ENCODE measurements around the gene DROSHA. TPM values are rescaled to one million over a fixed set of nuclear protein-coding genes. Genes with fewer than 3 reads are reported as not detected.

DROSHA gene
- total RNA-seq, 1 experiment from 2014 or later: 162 TPM

DNA sequence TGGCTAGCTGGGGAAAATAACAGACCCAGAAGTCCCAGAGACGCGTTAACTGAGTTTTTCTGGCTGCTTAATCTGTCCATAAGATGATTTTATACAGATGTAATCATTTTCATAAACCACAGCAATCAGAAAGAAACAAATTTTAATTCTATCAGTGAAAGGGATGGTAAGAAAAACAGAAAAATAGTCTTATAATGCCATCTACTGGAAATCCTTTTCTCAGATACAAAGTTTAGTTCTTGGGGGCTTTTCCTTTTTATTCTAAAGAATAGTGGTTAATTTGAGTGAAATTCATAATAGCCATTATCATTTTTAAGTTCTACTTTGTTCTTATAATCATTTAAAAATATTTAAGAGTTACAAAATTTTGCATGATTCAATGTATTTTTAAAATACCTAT, 44.4 kb downstream of the DROSHA start:
- intact Hi-C loops (cut with micrococcal nuclease; ENCODE audit: unreplicated experiment): loop anchor here (5.0 to 10.0 kb wide), 2 partner anchors 195 to 253 kb away; no protein-coding TSS in a partner anchor
- Histone ChIP-seq H2AFZ (no peak overlapping the region), H3K4me2 (no peak overlapping the region), H3K27ac (no peak overlapping the region), H3K36me3 (ENCODE audit: low read depth) (peaks cover 27% of the 10 kb centered on the region), H3K79me2 (ENCODE audit: low read depth) (no peaks in the 10 kb centered on the region; the same call in 1 of the 2 replicates), H3K27me3 (ENCODE audit: insufficient read depth, low read depth) (no peaks in the 10 kb centered on the region), H4K20me1 (ENCODE audit: insufficient read depth) (no peaks in the 10 kb centered on the region), H3K9me3 (ENCODE audit: insufficient read depth, low read depth) (no peaks in the 10 kb centered on the region), H3K4me1 (replicated peaks; ENCODE audit: insufficient read depth) (no peaks in the 10 kb centered on the region), H3K9me2 (ENCODE audit: insufficient read depth) (no peaks in the 10 kb centered on the region), H3F3A (ENCODE audit: insufficient read depth, low read depth) (no peaks in the 10 kb centered on the region), H3K4me3 (no peak overlapping the region)
- ChIA-PET POLR2A (ENCODE audit: unreplicated experiment) (no interaction called here), CTCF (no interaction called here)
- DNase-seq: no peak
- no peak for TF ChIP-seq EZH2 (IDR thresholded peaks at IDR 0.05; ENCODE audit: low read depth)
- TF ChIP-seq, protein P1, sequence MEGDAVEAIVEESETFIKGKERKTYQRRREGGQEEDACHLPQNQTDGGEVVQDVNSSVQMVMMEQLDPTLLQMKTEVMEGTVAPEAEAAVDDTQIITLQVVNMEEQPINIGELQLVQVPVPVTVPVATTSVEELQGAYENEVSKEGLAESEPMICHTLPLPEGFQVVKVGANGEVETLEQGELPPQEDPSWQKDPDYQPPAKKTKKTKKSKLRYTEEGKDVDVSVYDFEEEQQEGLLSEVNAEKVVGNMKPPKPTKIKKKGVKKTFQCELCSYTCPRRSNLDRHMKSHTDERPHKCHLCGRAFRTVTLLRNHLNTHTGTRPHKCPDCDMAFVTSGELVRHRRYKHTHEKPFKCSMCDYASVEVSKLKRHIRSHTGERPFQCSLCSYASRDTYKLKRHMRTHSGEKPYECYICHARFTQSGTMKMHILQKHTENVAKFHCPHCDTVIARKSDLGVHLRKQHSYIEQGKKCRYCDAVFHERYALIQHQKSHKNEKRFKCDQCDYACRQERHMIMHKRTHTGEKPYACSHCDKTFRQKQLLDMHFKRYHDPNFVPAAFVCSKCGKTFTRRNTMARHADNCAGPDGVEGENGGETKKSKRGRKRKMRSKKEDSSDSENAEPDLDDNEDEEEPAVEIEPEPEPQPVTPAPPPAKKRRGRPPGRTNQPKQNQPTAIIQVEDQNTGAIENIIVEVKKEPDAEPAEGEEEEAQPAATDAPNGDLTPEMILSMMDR (conservative IDR thresholded peaks at IDR 0.05): 0 out of 2 replicates have a peak, but pooled peaks have one; percentile 26
- no TSS peak for BruUV-seq (replicated peaks)

DNA sequence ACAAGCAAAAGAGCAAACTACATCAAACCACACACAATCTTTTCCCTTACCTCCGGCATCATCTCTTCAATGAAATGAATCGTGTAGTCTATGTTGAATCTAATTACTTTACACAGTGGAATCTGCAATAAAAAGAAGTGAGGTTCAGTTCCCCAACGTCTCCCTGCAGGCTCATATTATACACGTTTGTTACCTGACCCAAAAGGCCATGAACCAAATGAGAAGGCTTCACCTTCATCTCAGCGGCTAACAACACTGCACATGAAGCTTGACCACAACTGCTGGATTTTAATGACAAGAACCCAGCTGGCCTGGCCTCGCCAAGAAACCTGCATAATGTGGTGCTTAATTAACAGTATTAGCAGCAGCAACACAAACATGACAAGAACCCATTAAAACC, 45.5 kb downstream of the DROSHA start:
- CTCF ChIA-PET: no interaction called here
- no TSS peak for BruUV-seq (replicated peaks)
- Histone ChIP-seq H3K4me1 (replicated peaks; ENCODE audit: insufficient read depth) (no peaks in the 10 kb centered on the region), H3K36me3 (ENCODE audit: low read depth) (peaks cover 23% of the 10 kb centered on the region), H3K79me2 (ENCODE audit: low read depth) (no peaks in the 10 kb centered on the region; the same call in 1 of the 2 replicates), H3K9me2 (ENCODE audit: insufficient read depth) (no peaks in the 10 kb centered on the region), H2AFZ (no peak overlapping the region), H3K27ac (no peak overlapping the region), H3K27me3 (ENCODE audit: insufficient read depth, low read depth) (no peaks in the 10 kb centered on the region), H3K9me3 (ENCODE audit: insufficient read depth, low read depth) (no peaks in the 10 kb centered on the region), H4K20me1 (ENCODE audit: insufficient read depth) (no peaks in the 10 kb centered on the region), H3K4me3 (no peak overlapping the region), H3F3A (ENCODE audit: insufficient read depth, low read depth) (no peaks in the 10 kb centered on the region), H3K4me2 (no peak overlapping the region)
- intact Hi-C loops (cut with micrococcal nuclease; ENCODE audit: unreplicated experiment): loop anchor here (5.0 to 10.0 kb wide), 2 partner anchors 194 to 252 kb away; no protein-coding TSS in a partner anchor
- no peak for DNase-seq
- POLR2A ChIA-PET (ENCODE audit: unreplicated experiment): no interaction called here
- TF ChIP-seq, protein P1 (conservative IDR thresholded peaks at IDR 0.05): no peak
- no peak for TF ChIP-seq EZH2 (IDR thresholded peaks at IDR 0.05; ENCODE audit: low read depth)

DNA sequence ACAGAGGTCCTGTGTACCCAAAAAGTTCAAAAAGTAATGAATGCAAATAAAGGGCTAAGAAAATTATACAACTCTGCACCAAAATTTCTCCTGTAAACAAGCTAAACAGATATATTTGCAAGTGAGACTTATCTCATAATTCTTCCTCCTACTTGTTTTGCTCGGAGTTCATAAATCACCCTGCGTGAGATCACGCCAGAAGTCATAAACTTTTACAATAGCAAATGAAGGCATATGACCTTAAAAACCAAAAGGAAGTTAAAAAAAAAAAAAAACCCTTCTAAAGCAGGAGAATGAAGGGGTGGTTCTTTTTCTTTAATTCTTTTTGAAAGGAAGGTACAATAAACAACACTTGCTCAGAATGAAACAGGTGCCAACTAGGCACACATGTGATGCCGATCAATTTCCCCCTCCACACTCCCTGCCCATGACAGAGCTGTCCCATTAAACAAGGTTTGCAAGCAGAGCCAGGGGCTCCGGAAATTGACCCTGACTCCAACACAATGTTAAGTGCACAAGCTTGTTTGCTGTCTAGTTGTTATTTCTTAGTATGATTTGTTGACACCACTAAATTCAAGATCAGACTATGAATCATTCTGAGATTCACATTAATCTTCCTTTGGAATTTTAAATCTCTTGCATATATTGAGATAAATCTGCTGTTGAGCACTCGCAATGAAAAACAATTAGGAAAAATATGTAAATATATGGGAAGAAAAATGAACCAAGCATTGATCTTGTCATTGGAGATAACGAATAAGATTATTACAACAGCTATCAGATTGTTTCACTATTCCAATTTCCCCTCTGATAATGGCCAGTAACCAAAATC, 46.3 kb downstream of the DROSHA start:
- H3K79me2 ChIP-seq (ENCODE audit: low read depth): no peaks in the 10 kb centered on the region; the same call in 1 of the 2 replicates
- DNase-seq: no peak
- H3K9me2 ChIP-seq (ENCODE audit: insufficient read depth): no peaks in the 10 kb centered on the region
- POLR2A ChIA-PET (ENCODE audit: unreplicated experiment): no interaction called here
- TF ChIP-seq EZH2 (IDR thresholded peaks at IDR 0.05; ENCODE audit: low read depth): no peak
- TF ChIP-seq, protein P1 (conservative IDR thresholded peaks at IDR 0.05): no peak
- H3K27me3 ChIP-seq (ENCODE audit: insufficient read depth, low read depth): no peaks in the 10 kb centered on the region
- no peaks in the 10 kb centered on the region for H4K20me1 ChIP-seq (ENCODE audit: insufficient read depth)
- H3K4me3 ChIP-seq: no peak overlapping the region
- intact Hi-C loops (cut with micrococcal nuclease; ENCODE audit: unreplicated experiment): loop anchor here (5.0 to 10.0 kb wide), 2 partner anchors 193 to 251 kb away; no protein-coding TSS in a partner anchor
- no TSS peak for BruUV-seq (replicated peaks)
- H3K9me3 ChIP-seq (ENCODE audit: insufficient read depth, low read depth): no peaks in the 10 kb centered on the region
- H2AFZ ChIP-seq: no peak overlapping the region
- peaks cover 23% of the 10 kb centered on the region for H3K36me3 ChIP-seq (ENCODE audit: low read depth)
- H3K4me1 ChIP-seq (replicated peaks; ENCODE audit: insufficient read depth): no peaks in the 10 kb centered on the region
- no peak overlapping the region for H3K27ac ChIP-seq
- CTCF ChIA-PET: interaction anchor here (0.9 kb wide), 1 partner anchor 156 kb away, joined by 6 read pairs; no protein-coding TSS in a partner anchor
- H3K4me2 ChIP-seq: no peak overlapping the region
- H3F3A ChIP-seq (ENCODE audit: insufficient read depth, low read depth): no peaks in the 10 kb centered on the region
